GM12878 (cell line): ENCODE results near the gene ADD2. TPM values are rescaled to one million over a fixed set of nuclear protein-coding genes. Genes with fewer than 3 reads are reported as not detected.

ENCODE experiments used
- ATAC-seq: fragments of 200-7000 bp; cut with Tn5 transposase; 3 replicates; pipeline ENCODE4 v1.9.1; 2020; ENCODE audit warnings: mild to moderate bottlenecking, moderate library complexity
- BruUV-seq: library from RNA; stranded (reverse); fragments of 400-500 nt; replicated peaks from 2 replicates; lab custom pipeline; 2021; lab: Mats Ljungman, UMichigan
- CTCF ChIA-PET: fragments of 300-600 bp; sonication (Branson Sonifier 250); formaldehyde crosslinking; extraction: SDS; loops from one replicate; lab custom pipeline; 2021; ENCODE audit warnings: inconsistent platforms; lab: Yijun Ruan, JAX
- POLR2A ChIA-PET: fragments of 350-600 bp; formaldehyde crosslinking; extraction: SDS; loops from one replicate; lab custom pipeline; 2021; ENCODE audit warnings: inconsistent platforms; lab: Charles Lee
- RAD21 ChIA-PET: fragments of 300-600 bp; sonication (Branson Sonifier 250); formaldehyde crosslinking; loops from one replicate; lab custom pipeline; 2023; ENCODE audit warnings: antibody characterized with exemption; ENCODE audit not compliant: unreplicated experiment; lab: Charles Lee
- SMC1A ChIA-PET: fragments of 300-600 bp; sonication (Branson Sonifier 250); formaldehyde crosslinking; loops from one replicate; lab custom pipeline; 2023; ENCODE audit not compliant: unreplicated experiment, uncharacterized antibody; lab: Charles Lee
- DNase-seq: peaks from one replicate; pipeline ENCODE4 v3.0.0-alpha.2; 2011; ENCODE audit warnings: low read depth, low spot score
- FAIRE-seq: peaks from 3 replicates; lab custom pipeline; 2011; peaks lifted over from hg19 to GRCh38; lab: Jason Lieb, UNC
- H2AFZ ChIP-seq: 2 replicates; pipeline ENCODE4 v1.6.0; 2011; ENCODE audit warnings: low read depth, low read length, control low read depth; ENCODE audit not compliant: control insufficient read depth
- H3K27ac ChIP-seq: 2 replicates; pipeline ENCODE4 v1.5.1; 2011; ENCODE audit warnings: control low read depth; ENCODE audit not compliant: control insufficient read depth, insufficient read depth
- H3K27me3 ChIP-seq, 2 experiments: replicated peaks in 1 of 2; 2 replicates each; pipeline versions ENCODE4 v1.6.0 to v1.6.1; 2011; ENCODE audit warnings: low read length in 1 of 2; ENCODE audit not compliant: control insufficient read depth in 2 of 2, insufficient read depth in 2 of 2
- H3K36me3 ChIP-seq, 2 experiments: 2 replicates each; pipeline ENCODE4 v1.5.1; 2011; ENCODE audit warnings: low read length in 1 of 2; ENCODE audit not compliant: control insufficient read depth in 2 of 2, insufficient read depth in 2 of 2
- H3K4me1 ChIP-seq: 2 replicates; pipeline ENCODE4 v1.6.1; 2011; ENCODE audit warnings: mild to moderate bottlenecking, low read length, moderate library complexity, mixed read lengths; ENCODE audit not compliant: control insufficient read depth, insufficient read depth
- H3K4me2 ChIP-seq: 2 replicates; pipeline ENCODE4 v1.6.0; 2011; ENCODE audit warnings: control low read depth; ENCODE audit not compliant: control insufficient read depth, insufficient read depth
- H3K4me3 ChIP-seq: fragments of 200-600 bp; sonication (generic); 2 replicates; pipeline ENCODE4 v1.5.1; 2016
- H3K79me2 ChIP-seq: 2 replicates; pipeline ENCODE4 v1.6.0; 2011; ENCODE audit warnings: low read length; ENCODE audit not compliant: control insufficient read depth, insufficient read depth
- H3K9ac ChIP-seq: 2 replicates; pipeline ENCODE4 v1.8.0; 2011; ENCODE audit warnings: low read length, control low read depth, mixed read lengths; ENCODE audit not compliant: control insufficient read depth, insufficient read depth
- H3K9me3 ChIP-seq: replicated peaks from 3 replicates; pipeline ENCODE4 v1.5.1; 2011; ENCODE audit warnings: mild to moderate bottlenecking, low read length; ENCODE audit not compliant: control insufficient read depth, insufficient read depth
- H4K20me1 ChIP-seq: 2 replicates; pipeline ENCODE4 v1.6.0; 2011; ENCODE audit not compliant: control insufficient read depth, insufficient read depth
- GATAD2B ChIP-seq: fragments of 450-650 bp; conservative IDR thresholded peaks from 2 replicates; pipeline ENCODE4 v1.6.1; 2017; ENCODE audit warnings: low read depth, mild to moderate bottlenecking, moderate library complexity
- IKZF1 ChIP-seq: fragments of 450-650 bp; conservative IDR thresholded peaks from 2 replicates; pipeline ENCODE4 v1.6.1; 2017; ENCODE audit warnings: antibody characterized with exemption, mild to moderate bottlenecking
- LARP7 ChIP-seq: fragments of 450-650 bp; IDR thresholded peaks from 2 replicates; pipeline ENCODE4 v1.6.1; 2017; ENCODE audit warnings: mild to moderate bottlenecking
- MEF2B ChIP-seq: fragments of 450-650 bp; IDR thresholded peaks from 2 replicates; pipeline ENCODE4 v1.6.1; 2018; ENCODE audit warnings: mild to moderate bottlenecking, moderate library complexity; ENCODE audit not compliant: partially characterized antibody, poor library complexity, severe bottlenecking
- MYB ChIP-seq: fragments of 150-350 bp; IDR thresholded peaks from 2 replicates; pipeline ENCODE4 v1.6.1; 2014; ENCODE audit warnings: mild to moderate bottlenecking, low read depth, low read length, borderline replicate concordance
- NFIC ChIP-seq: IDR thresholded peaks from 2 replicates; pipeline ENCODE4 v1.6.1; 2012; ENCODE audit warnings: low read depth, mild to moderate bottlenecking, inconsistent platforms, low read length, moderate library complexity
- SMAD5 ChIP-seq: IDR thresholded peaks from 2 replicates; pipeline ENCODE4 v1.6.1; 2016; ENCODE audit warnings: antibody characterized with exemption, low read depth
- ZNF274 ChIP-seq: IDR thresholded peaks from one replicate; pipeline ENCODE4 v1.8.0; 2011; ENCODE audit not compliant: insufficient read length, insufficient read depth
- WGBS: methylation state at CpG from one replicate; pipeline ENCODE4 v1.1.6; 2016; ENCODE audit warnings: low lambda C conversion rate; ENCODE audit not compliant: insufficient replicate concordance, insufficient coverage; ENCODE audit errors: missing lambda C conversion rate; 5-methylcytosine and 5-hydroxymethylcytosine counted together
- in situ Hi-C: fragments of 300-500 bp; cut with MboI; formaldehyde crosslinking; loops from 9 replicates; pipeline ENCODE4 v1.14.3; 2018; ENCODE audit warnings: mixed read lengths
- intact Hi-C: fragments of 100-400 bp; cut with micrococcal nuclease; formaldehyde crosslinking; loops from one replicate; pipeline ENCODE4 v1.14.2; 2022; ENCODE audit not compliant: unreplicated experiment
- polyA plus RNA-seq, 11 experiments: library from polyadenylated mRNA; depleted of rRNA in 4 of 11; unstranded in 6 of 11; stranded (reverse) in 5 of 11; fragments of >200 nt; fragmentation: Nextera tagmentation in 4 of 11; fragmentation: Illumina TruSeq in 1 of 11; extraction: Ambion mirVana in 4 of 11; extraction: Trizol in 1 of 11; gene quantifications; 1 replicate in 1 of 11; 2 replicates in 10 of 11; pipeline versions ENCODE4 v1.2.1 to v1.2.3, GENCODE V29; 2011 to 2016; ENCODE audit warnings: inconsistent platforms in 2 of 11, missing spikeins in 2 of 11, low read depth in 1 of 11
- total RNA-seq, 4 experiments: library from RNA; depleted of rRNA in 3 of 4; stranded (reverse); fragments of >200 nt in 3 of 4; fragmentation: Illumina TruSeq in 1 of 4; extraction: Trizol in 1 of 4; gene quantifications; 2 replicates each; pipeline versions ENCODE4 v1.2.1 to v1.2.3, GENCODE V29; 2013 to 2021
- TF ChIP-seq, protein P1 (sequence below): fragments of 450-650 bp; IDR thresholded peaks from 2 replicates; pipeline ENCODE4 v1.6.1; 2014; ENCODE audit warnings: mild to moderate bottlenecking
- TF ChIP-seq, protein P2 (sequence below): fragments of 450-650 bp; IDR thresholded peaks from 2 replicates; pipeline ENCODE4 v1.6.1; 2018; ENCODE audit warnings: mild to moderate bottlenecking, low read depth, moderate library complexity; ENCODE audit not compliant: partially characterized antibody
- TF ChIP-seq, protein P3 (sequence below): fragments of 450-650 bp; IDR thresholded peaks from 2 replicates; pipeline ENCODE4 v1.6.1; 2017; ENCODE audit warnings: low read depth, mild to moderate bottlenecking, moderate library complexity
- TF ChIP-seq, protein P4 (sequence below): IDR thresholded peaks from 2 replicates; pipeline ENCODE4 v1.6.1; 2012; ENCODE audit warnings: low read depth, low read length, improper control_type of control experiment

Gene ADD2
- total and polyA plus RNA-seq, 10 of the 15 experiments (the other 5 are each of a cell fraction or from before 2014, with no cell fraction given), result 0.05 to 0.13 (median 0.08) TPM; not detected in 7

DNA sequence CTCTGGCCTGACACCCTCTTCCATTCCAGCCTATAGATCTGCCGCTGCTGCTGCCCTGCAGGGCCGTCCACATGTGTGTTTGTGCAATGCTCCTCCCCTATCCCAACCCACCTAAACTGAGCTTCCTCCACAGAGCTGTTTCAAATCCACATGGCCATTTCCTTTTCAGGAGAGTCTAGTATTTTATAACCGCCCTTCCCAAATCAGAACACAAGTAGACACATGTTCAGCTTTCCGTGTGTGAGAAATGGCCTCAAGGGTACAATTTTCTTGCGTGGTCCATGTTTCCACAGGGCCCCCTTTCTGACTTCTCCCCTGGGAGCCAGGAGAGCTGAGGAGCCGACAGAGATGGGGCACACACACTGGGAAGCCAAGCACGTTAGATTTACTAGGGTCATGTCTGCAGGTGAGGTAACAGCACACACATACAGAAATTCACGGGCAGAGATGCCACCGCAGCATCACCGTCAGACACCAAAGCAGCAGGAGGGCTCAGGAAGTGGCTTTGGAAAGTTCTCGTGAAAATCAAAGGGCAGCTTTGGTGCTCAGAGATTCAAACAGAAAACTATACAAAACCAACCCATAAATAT is 111.5 kb downstream of the ADD2 start (continued):
- TF ChIP-seq, protein P1, sequence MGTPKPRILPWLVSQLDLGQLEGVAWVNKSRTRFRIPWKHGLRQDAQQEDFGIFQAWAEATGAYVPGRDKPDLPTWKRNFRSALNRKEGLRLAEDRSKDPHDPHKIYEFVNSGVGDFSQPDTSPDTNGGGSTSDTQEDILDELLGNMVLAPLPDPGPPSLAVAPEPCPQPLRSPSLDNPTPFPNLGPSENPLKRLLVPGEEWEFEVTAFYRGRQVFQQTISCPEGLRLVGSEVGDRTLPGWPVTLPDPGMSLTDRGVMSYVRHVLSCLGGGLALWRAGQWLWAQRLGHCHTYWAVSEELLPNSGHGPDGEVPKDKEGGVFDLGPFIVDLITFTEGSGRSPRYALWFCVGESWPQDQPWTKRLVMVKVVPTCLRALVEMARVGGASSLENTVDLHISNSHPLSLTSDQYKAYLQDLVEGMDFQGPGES, result no peak
- TF ChIP-seq SMAD5 (no peak), MYB (no peak)

DNA sequence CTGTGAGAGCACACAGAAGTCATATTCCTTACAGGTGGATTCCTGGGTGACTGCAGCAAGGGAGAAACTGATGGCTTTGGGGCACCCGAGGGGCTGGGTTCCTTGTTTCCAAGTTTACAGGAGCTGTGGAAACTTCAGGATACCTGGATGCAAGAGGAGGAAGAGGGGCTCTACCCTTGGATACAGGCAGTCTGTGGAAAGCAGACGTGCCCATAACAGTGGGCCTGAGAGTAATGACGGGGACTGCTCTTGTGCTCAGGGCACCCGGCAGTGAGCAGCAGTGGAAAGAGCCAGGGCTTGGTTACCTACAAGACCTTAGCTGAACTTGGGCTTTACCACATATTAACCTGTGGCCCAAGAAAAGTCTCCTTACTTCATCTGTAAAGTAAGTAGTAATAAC is 112.2 kb downstream of the ADD2 start:
- Histone ChIP-seq H3K4me1 (no peaks in the 10 kb centered on the region), H3K79me2 (no peaks in the 10 kb centered on the region), H4K20me1 (no peaks in the 10 kb centered on the region), H3K27me3 (peaks cover 0 to 2% of the 10 kb centered on the region in 2 experiments; a peak in 3 of 4 replicates), H3K9ac (no peak overlapping the region), H3K36me3 (no peaks in the 10 kb centered on the region), H3K4me2 (no peak overlapping the region), H2AFZ (no peak overlapping the region), H3K27ac (no peak overlapping the region), H3K4me3 (no peak overlapping the region), H3K9me3 (no peaks in the 10 kb centered on the region)
- FAIRE-seq (no peak), ATAC-seq (no peak), DNase-seq (no peak)
- POLR2A ChIA-PET, result no interaction called here
- no TSS peak for BruUV-seq
- SMC1A ChIA-PET, result no interaction called here
- WGBS, result 42% methylated on average over 4 of the region's 4 CpGs
- RAD21 ChIA-PET, result no interaction called here
- CTCF ChIA-PET, result interaction anchor here (0.6 to 1.5 kb wide), 6 partner anchors 10 to 1806 kb away, joined by 3 to 5 read pairs (median 3); no protein-coding TSS in a partner anchor
- in situ Hi-C loops, result no loop called here
- intact Hi-C loops, result loop anchor here (2.0 kb wide), 1 partner anchor 129 kb away; no protein-coding TSS in a partner anchor
- TF ChIP-seq, protein P2, sequence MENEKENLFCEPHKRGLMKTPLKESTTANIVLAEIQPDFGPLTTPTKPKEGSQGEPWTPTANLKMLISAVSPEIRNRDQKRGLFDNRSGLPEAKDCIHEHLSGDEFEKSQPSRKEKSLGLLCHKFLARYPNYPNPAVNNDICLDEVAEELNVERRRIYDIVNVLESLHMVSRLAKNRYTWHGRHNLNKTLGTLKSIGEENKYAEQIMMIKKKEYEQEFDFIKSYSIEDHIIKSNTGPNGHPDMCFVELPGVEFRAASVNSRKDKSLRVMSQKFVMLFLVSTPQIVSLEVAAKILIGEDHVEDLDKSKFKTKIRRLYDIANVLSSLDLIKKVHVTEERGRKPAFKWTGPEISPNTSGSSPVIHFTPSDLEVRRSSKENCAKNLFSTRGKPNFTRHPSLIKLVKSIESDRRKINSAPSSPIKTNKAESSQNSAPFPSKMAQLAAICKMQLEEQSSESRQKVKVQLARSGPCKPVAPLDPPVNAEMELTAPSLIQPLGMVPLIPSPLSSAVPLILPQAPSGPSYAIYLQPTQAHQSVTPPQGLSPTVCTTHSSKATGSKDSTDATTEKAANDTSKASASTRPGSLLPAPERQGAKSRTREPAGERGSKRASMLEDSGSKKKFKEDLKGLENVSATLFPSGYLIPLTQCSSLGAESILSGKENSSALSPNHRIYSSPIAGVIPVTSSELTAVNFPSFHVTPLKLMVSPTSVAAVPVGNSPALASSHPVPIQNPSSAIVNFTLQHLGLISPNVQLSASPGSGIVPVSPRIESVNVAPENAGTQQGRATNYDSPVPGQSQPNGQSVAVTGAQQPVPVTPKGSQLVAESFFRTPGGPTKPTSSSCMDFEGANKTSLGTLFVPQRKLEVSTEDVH, result no peak
- TF ChIP-seq GATAD2B (no peak), LARP7 (no peak), NFIC (no peak), IKZF1 (no peak), MEF2B (no peak), ZNF274 (no peak)
- TF ChIP-seq, protein P3, sequence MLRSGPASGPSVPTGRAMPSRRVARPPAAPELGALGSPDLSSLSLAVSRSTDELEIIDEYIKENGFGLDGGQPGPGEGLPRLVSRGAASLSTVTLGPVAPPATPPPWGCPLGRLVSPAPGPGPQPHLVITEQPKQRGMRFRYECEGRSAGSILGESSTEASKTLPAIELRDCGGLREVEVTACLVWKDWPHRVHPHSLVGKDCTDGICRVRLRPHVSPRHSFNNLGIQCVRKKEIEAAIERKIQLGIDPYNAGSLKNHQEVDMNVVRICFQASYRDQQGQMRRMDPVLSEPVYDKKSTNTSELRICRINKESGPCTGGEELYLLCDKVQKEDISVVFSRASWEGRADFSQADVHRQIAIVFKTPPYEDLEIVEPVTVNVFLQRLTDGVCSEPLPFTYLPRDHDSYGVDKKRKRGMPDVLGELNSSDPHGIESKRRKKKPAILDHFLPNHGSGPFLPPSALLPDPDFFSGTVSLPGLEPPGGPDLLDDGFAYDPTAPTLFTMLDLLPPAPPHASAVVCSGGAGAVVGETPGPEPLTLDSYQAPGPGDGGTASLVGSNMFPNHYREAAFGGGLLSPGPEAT, result no peak
- TF ChIP-seq, protein P4, sequence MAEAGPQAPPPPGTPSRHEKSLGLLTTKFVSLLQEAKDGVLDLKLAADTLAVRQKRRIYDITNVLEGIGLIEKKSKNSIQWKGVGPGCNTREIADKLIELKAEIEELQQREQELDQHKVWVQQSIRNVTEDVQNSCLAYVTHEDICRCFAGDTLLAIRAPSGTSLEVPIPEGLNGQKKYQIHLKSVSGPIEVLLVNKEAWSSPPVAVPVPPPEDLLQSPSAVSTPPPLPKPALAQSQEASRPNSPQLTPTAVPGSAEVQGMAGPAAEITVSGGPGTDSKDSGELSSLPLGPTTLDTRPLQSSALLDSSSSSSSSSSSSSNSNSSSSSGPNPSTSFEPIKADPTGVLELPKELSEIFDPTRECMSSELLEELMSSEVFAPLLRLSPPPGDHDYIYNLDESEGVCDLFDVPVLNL, result no peak
